ENCODE measurements around the gene OR51V1.

- no peak for TF ChIP-seq CTCF (IDR thresholded peaks at IDR 0.05)
- TF ChIP-seq POLR2A (IDR thresholded peaks at IDR 0.05) = no peak
Measured at GRCh38 chr11:5247472-5248192, 47.1 kb upstream of the OR51V1 start.
